WTC11 (cell line): ENCODE measurements around the gene KAZN.

Experiments
- ATF2 ChIP-seq: sonication (generic); formaldehyde crosslinking; IDR thresholded peaks from 2 replicates; pipeline ENCODE4 v1.8.1; 2022; ENCODE audit warnings: low read depth, missing genetic modification reagents, borderline replicate concordance
- ATF3 ChIP-seq: sonication (generic); formaldehyde crosslinking; conservative IDR thresholded peaks from 2 replicates; pipeline ENCODE4 v1.8.1; 2022; ENCODE audit warnings: mild to moderate bottlenecking, missing genetic modification reagents
- CTCF ChIP-seq: fragments of 200-600 bp; IDR thresholded peaks from 2 replicates; pipeline ENCODE4 v1.8.0; 2022; ENCODE audit warnings: antibody characterized with exemption
- E2F1 ChIP-seq: sonication (generic); formaldehyde crosslinking; IDR thresholded peaks from 2 replicates; pipeline ENCODE4 v1.8.0; 2022; ENCODE audit warnings: mild to moderate bottlenecking, missing genetic modification reagents
- E2F4 ChIP-seq: sonication (generic); formaldehyde crosslinking; IDR thresholded peaks from 2 replicates; pipeline ENCODE4 v1.8.1; 2022; ENCODE audit warnings: low read depth, mild to moderate bottlenecking, moderate library complexity, missing genetic modification reagents, borderline replicate concordance
- ELF4 ChIP-seq: sonication (generic); formaldehyde crosslinking; IDR thresholded peaks from 2 replicates; pipeline ENCODE4 v1.8.1; 2022; ENCODE audit warnings: low read depth, mild to moderate bottlenecking, moderate library complexity, missing genetic modification reagents
- IRF1 ChIP-seq: sonication (generic); formaldehyde crosslinking; IDR thresholded peaks from 2 replicates; pipeline ENCODE4 v1.8.0; 2023; ENCODE audit warnings: missing genetic modification reagents
- JUN ChIP-seq: sonication (generic); formaldehyde crosslinking; IDR thresholded peaks from 2 replicates; pipeline ENCODE4 v1.8.0; 2023; ENCODE audit warnings: mild to moderate bottlenecking, missing genetic modification reagents
- KAT7 ChIP-seq: sonication (generic); formaldehyde crosslinking; IDR thresholded peaks from 2 replicates; pipeline ENCODE4 v1.8.1; 2023; ENCODE audit warnings: missing genetic modification reagents, mild to moderate bottlenecking, borderline replicate concordance
- RELA ChIP-seq: sonication (generic); formaldehyde crosslinking; IDR thresholded peaks from 2 replicates; pipeline ENCODE4 v1.8.1; 2022; ENCODE audit warnings: missing genetic modification reagents, mild to moderate bottlenecking, borderline replicate concordance
- SP1 ChIP-seq: sonication (generic); formaldehyde crosslinking; conservative IDR thresholded peaks from 2 replicates; pipeline ENCODE4 v1.8.1; 2022; ENCODE audit warnings: missing genetic modification reagents
- ZNF512 ChIP-seq: sonication (generic); formaldehyde crosslinking; IDR thresholded peaks from 2 replicates; pipeline ENCODE4 v1.8.1; 2022; ENCODE audit warnings: missing genetic modification reagents, borderline replicate concordance

- no peak for TF ChIP-seq ATF3 (CRISPR knock-in tag)
- no peak for TF ChIP-seq E2F1 (CRISPR knock-in tag)
- no peak for TF ChIP-seq CTCF
- no peak for TF ChIP-seq ZNF512 (CRISPR knock-in tag)
- TF ChIP-seq E2F4, result no peak
- no peak for TF ChIP-seq KAT7 (CRISPR knock-in tag)
- TF ChIP-seq ATF2 (CRISPR knock-in tag), result no peak
- no peak for TF ChIP-seq RELA
- no peak for TF ChIP-seq IRF1 (CRISPR knock-in tag)
- no peak for TF ChIP-seq ELF4 (CRISPR knock-in tag)
- TF ChIP-seq SP1, result no peak
- TF ChIP-seq JUN (CRISPR knock-in tag), result no peak
These were observed 502.6 kb downstream of the KAZN start for GRCh38 chr1:15100880-15101760.
